K562 (cell line): Measurements from ENCODE around the gene COL23A1. TPM values are rescaled to one million over a fixed set of nuclear protein-coding genes. Genes with fewer than 3 reads are reported as not detected.

Source experiments
- CEBPZ ChIP-seq: fragments of 150-350 bp; IDR thresholded peaks from 2 replicates; pipeline ENCODE4 v1.6.1; 2014; ENCODE audit warnings: low read depth, mild to moderate bottlenecking, low read length, borderline replicate concordance
- CSDE1 ChIP-seq, 2 experiments: fragments of 450-650 bp; IDR thresholded peaks; 2 replicates each; pipeline ENCODE4 v1.6.1; 2016; ENCODE audit warnings: mild to moderate bottlenecking in 1 of 2
- GMEB1 ChIP-seq: fragments of 250-450 bp; sonication (Bioruptor Pico); IDR thresholded peaks from 2 replicates; pipeline ENCODE4 v1.4.0; 2020; ENCODE audit warnings: mild to moderate bottlenecking
- HOMEZ ChIP-seq: fragments of 250-450 bp; sonication (Bioruptor Pico); IDR thresholded peaks from 2 replicates; pipeline ENCODE4 v1.4.0; 2020; ENCODE audit warnings: mild to moderate bottlenecking, moderate library complexity
- POLR2G ChIP-seq: fragments of 200-400 bp; formaldehyde crosslinking; IDR thresholded peaks from 2 replicates; pipeline ENCODE4 v1.6.1; 2017; ENCODE audit warnings: low read depth, mild to moderate bottlenecking, antibody characterized with exemption, low read length, moderate library complexity
- PRDM10 ChIP-seq: fragments of 450-650 bp; IDR thresholded peaks from 2 replicates; pipeline ENCODE4 v1.6.1; 2018; ENCODE audit not compliant: partially characterized antibody
- RFX1 ChIP-seq: fragments of 450-650 bp; IDR thresholded peaks from 2 replicates; pipeline ENCODE4 v1.6.1; 2016; ENCODE audit warnings: mild to moderate bottlenecking, moderate library complexity
- TCF7 ChIP-seq: sonication (generic); IDR thresholded peaks from 2 replicates; pipeline ENCODE4 v1.6.1; 2016; ENCODE audit warnings: antibody characterized with exemption, borderline replicate concordance
- YBX1 ChIP-seq: fragments of 450-650 bp; IDR thresholded peaks from 2 replicates; pipeline ENCODE4 v1.7.1; 2016; ENCODE audit warnings: mild to moderate bottlenecking
- ZFX ChIP-seq: sonication (generic); formaldehyde crosslinking; IDR thresholded peaks from 2 replicates; pipeline ENCODE4 v1.8.0; 2022; ENCODE audit warnings: mild to moderate bottlenecking, missing genetic modification reagents, moderate library complexity
- ZNF282 ChIP-seq: sonication (generic); formaldehyde crosslinking; IDR thresholded peaks from 2 replicates; pipeline ENCODE4 v1.8.1; 2023; ENCODE audit warnings: missing genetic modification reagents
- ZNF395 ChIP-seq: fragments of 200-800 bp; sonication (Bioruptor generic); IDR thresholded peaks from 2 replicates; pipeline ENCODE4 v1.6.1; 2017; ENCODE audit warnings: missing genetic modification characterization, missing compliant biosample characterization
- ZNF57 ChIP-seq: fragments of 450-650 bp; formaldehyde crosslinking; IDR thresholded peaks from 2 replicates; pipeline ENCODE4 v1.4.0; 2020; ENCODE audit warnings: mild to moderate bottlenecking, moderate library complexity
- ZNF644 ChIP-seq: fragments of 200-800 bp; sonication (Bioruptor generic); IDR thresholded peaks from 2 replicates; pipeline ENCODE4 v1.6.1; 2016; ENCODE audit warnings: low read depth, missing genetic modification characterization, missing compliant biosample characterization
- polyA plus RNA-seq, 8 experiments: library from polyadenylated mRNA; depleted of rRNA in 4 of 8; stranded (reverse) in 5 of 8; unstranded in 3 of 8; fragments of >200 nt; fragmentation: Nextera tagmentation in 2 of 8; fragmentation: Illumina TruSeq in 1 of 8; extraction: Ambion mirVana in 2 of 8; extraction: Trizol in 1 of 8; gene quantifications; 2 replicates each; pipeline versions ENCODE4 v1.2.1 to v1.2.3, GENCODE V29; 2011 to 2014; ENCODE audit warnings: inconsistent platforms in 1 of 8, missing spikeins in 1 of 8
- total RNA-seq, 7 experiments: library from RNA; depleted of rRNA in 6 of 7; stranded (reverse); fragments of >200 nt in 6 of 7; fragmentation: Illumina TruSeq in 2 of 7; extraction: Trizol in 2 of 7; gene quantifications; 2 replicates each; pipeline versions ENCODE4 v1.2.1 to v1.2.3, GENCODE V29; 2011 to 2021; ENCODE audit warnings: low replicate concordance in 1 of 7

The COL23A1 gene
- total and polyA plus RNA-seq, 9 of the 15 experiments (the other 6 are each of a cell fraction or from before 2014, with no cell fraction given), result 0.09 TPM; not detected in 8

- TF ChIP-seq ZNF282 (CRISPR knock-in tag) (no peak), ZNF644 (no peak), RFX1 (no peak), CEBPZ (no peak), PRDM10 (no peak), ZFX (CRISPR knock-in tag) (no peak), HOMEZ (CRISPR knock-in tag) (no peak), POLR2G (no peak), GMEB1 (CRISPR knock-in tag) (no peak), CSDE1 (IDR thresholded peaks at IDR 0.05) (no peak), TCF7 (no peak), ZNF57 (CRISPR knock-in tag) (no peak), YBX1 (no peak), ZNF395 (CRISPR knock-in tag) (no peak)
Measured at GRCh38 chr5:178590141-178590923, at the start of gene COL23A1 (continued).
